GM18519 (cell line): ENCODE results near the gene EPYC.
A peak's percentile ranks its signal among the peaks of the same experiment; 100 is the strongest.
"Not testable (repeated sequence)": the region's sequence is repeated elsewhere in the genome, so short reads cannot be mapped to it uniquely, and the experiment has no call there.

Experiments
- ATAC-seq: cut with Tn5 transposase; IDR thresholded peaks from one replicate; pipeline ENCODE4 v1.9.1; 2021; ENCODE audit warnings: mild to moderate bottlenecking, moderate library complexity; ENCODE audit not compliant: unreplicated experiment, low FRiP score

EPYC gene

DNA sequence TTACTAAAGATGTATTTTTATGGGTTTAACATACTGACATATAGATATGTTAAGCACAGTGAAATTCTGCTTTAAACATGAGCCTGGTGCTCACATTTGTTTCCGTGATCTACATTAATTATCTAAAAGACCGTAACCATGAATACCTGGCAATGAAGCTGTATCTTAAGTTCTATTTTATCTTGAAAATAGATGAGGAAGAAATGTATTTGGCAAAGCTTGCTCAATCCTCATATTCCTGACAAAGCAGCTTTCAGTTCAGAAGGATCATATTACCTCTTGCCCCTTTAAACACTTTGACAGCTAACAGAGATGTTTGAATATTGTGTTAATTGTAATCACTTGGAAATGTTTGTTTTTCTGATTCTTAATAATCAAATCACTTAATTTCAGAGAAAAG is 9.8 kb downstream of the EPYC start:
- ATAC-seq: no peak

DNA sequence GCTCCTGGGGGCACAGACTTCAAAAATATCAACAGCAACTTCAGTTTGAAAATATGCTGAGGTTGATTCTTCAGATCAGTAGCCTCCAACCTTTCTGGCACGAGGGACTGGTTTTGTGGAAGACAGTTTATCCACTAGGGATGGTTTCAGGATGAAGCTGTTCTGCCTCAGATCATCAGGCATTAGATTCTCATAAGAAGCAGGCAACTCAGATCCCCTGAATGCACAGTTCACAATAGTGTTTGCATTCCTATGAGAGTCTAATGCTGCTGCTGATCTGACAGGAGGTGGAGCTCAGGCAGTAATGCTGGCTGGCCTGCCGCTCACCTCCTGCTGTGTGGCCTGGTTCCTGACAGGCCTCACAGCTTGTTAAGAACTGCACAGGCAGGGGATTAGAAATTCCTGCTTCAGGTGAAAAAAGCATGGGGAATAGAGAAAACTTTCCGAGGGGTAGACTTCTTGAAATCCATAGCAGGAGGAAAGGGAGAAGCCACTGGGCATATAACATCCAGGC is 12.8 kb downstream of the EPYC start:
- no peak for ATAC-seq

DNA sequence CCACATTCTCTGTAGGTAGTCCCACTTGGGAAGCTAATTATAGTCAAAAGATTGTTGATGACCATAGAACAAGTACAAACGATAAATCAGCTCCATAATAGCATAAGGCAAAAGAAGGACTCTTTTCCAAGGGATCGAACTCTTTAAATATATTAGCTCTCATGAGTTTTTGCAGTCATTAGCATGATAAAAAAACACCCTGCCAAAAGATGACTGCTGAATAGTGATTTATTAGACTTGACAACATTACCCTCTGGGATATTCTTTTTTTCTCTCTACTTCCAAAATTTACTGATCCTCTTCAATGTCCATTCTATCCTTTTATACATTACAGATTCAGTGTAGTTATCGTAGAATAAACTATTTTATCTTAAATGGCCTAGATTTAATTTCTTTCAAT is 14.2 kb downstream of the EPYC start:
- ATAC-seq: no peak

DNA sequence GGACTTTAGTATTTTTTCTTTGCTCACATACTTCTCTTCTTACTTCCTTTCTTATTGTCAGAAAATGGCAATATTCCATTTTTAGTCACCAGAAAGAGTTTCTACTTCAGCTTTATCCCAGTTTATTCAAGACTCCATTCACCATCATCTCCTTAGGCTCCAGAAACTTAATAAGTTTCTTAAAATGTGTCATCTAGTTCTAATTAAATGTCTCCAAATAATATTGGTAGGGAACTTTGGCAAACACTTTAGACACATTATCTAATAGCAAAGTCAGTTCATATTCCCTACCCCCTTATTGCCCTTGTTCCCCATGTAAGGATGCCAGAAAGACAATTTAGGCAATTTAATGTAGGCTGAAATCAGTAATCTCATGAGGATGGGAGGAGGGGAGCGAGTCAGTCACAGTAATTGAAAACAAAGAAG is 15.1 kb downstream of the EPYC start:
- no peak for ATAC-seq

DNA sequence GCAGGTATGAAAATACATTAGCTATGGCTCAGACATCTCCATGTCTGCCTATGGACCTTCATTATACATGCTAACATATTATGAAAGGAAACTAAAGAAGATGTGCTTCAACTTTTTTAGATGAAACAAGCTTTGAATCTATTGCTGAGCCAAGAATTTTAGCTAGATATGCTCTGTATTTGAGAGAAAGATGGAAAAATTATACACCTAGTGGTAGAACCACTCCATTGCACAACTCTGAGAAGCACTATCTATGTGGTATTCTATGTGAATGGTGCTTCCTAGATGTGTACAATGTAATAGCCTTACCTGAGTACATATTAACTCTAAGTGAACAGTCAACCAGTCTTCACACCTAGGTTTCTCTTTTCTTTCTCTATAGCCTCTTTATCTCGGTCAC is 17.3 kb downstream of the EPYC start:
- peak; percentile 80 for ATAC-seq

DNA sequence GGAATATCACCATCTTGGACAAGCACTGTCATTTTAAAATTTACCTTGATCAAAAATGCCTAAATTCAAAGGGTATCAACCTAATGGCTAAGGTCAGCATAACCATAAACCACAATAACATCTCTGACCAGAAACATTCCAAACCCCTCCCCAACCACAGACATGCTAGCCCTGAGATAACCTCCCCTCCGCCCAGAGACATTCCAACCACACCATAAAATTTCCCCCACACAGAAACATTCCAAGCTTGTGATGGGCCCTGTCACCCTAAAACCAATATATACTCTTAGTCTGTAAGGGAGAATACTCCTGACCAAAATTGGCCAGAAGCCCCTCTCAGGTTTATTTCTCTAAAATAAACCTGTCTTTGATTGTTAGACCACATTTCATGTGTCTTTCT is 17.7 kb downstream of the EPYC start:
- no peak for ATAC-seq

DNA sequence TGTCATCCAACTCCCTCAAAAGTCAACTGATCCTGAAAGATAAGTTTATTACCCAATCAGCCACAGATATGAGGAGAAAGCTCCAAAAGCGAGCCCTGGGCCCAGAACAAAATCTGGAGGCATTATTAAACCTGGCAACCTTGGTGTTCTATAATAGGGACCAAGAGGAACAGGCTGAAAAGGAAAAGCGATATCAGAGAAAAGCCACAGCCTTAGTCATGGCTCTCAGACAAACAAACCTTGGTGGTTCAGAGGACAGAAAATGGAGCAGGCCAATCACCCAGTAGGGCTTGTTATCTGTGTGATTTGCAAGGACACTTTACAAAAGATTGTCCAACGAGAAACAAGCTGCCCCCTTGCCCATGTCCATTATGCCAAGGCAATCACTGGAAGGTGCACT is 19.4 kb downstream of the EPYC start:
- not testable (repeated sequence) for ATAC-seq

DNA sequence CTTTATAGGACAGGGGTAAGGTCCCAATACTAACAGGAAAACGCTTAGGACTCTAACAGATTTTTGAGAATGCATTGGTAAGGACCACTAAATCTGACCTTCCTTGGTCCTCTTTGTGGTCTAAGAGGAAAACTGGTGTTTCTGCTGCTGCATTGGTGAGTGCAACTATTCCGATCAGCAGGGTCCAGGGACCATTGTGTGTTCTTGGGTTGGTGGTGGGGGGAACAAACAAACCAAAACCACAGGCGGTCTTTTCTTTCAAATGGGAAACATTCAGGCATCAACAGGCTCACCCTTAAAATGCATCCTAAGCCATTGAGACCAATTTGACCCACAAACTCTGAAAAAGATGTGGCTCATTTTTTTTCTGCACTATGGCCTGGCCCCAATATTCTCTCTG is 20.7 kb downstream of the EPYC start:
- ATAC-seq: no peak

DNA sequence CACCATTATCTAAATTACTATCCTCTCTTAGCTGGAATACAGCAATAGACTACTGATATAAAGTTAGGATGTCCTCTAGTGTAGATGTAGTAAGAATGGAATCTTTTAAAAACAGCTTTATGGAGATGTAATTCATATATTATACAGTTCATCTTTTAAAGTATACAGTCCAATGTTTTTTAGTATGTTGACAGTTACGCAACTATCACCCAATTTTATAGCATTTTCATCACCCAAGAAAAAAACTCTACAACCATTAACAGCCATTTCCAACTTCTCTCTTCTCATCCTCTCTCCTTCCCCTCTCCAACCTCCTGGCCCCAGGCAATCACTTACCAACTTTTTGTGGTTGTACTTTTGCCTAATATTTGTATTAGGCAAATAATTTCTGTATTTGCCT is 22.6 kb downstream of the EPYC start:
- ATAC-seq: no peak

DNA sequence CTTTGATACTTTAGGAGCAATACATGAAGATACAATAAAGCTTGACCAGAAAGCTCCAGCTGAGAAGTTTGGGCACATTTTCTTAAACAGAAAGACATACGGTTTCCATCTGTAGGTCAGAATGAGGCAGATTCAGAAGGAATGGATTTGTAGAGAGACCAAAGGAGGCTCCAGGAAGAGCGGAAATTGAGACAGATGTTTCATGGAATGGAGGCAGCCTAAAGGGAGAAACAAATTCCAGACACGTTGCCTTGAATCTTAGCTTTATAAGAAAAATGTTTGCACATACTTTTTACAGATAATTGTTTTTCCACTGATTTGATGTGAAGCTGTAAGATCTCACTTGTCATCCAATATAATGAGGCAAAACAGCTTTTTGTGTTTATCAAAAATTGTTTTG is 24.8 kb downstream of the EPYC start:
- no peak for ATAC-seq

DNA sequence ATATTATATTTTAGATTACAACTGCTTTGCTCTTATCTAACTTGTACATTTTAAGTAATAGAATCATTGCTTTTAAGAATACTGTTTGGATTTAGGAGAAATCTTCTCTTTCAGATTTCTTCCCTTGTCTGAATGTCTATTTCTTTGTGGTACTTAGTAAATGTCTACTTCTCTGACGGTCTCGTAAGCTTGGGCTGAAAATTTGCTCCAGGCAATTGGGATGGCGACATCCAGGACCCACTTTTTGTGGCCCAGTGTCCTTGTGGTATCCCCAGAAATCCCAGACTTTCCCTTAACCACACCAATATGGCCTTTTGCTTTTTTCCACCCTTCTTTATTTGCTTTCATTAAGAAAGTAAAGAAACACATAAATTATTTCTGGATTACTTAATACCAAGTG is 25.8 kb downstream of the EPYC start:
- no peak for ATAC-seq

DNA sequence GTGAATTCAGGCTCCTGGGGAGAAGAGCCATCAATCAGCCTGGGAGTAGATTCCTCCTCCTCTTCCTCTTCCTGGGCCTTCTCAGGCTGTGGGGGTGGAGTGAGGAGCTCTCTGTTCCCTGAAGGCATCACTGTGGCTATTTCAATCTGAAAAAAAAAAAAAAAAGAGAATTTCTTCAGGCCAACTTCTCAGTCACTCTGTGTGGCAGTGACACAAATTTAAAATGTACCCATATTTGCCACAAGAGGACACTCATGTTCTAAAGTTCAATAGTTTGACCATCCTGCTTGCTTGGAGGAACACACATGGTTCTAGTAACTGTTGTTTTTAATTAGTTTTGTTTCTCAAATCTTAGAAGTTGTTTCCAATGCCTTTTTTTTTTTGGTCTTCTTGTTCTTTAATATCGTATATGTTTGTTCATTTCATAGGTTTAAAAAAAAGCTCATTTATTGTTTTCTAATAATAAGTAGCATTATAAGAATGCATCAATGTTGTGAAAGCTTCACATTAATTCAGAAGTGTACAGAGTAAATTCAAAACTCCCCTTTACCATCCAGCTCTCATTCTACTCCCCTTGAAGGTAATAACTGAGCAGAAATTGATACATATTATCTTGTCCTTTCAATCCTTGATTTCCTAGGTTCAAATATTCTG is 26.5 kb downstream of the EPYC start:
- peak; percentile 88 for ATAC-seq

DNA sequence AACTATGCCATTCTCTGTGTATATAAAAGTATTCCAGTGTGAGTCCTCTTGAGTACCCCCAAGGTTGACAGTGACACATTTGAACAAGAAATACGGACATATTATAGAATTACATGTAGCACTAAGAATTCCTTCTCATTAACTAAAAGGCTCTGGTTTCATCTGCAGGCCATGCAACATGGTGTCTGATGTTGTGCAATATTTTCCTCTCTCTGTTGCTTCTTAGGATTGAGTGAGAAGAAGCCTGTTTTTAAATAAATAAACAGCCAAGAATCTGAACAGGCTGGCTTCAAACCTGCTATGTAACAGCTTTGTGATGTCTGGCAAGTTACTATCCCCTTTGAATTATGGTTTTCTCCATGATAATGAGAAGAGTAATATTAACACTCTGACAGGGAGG is 27.5 kb downstream of the EPYC start:
- no peak for ATAC-seq

DNA sequence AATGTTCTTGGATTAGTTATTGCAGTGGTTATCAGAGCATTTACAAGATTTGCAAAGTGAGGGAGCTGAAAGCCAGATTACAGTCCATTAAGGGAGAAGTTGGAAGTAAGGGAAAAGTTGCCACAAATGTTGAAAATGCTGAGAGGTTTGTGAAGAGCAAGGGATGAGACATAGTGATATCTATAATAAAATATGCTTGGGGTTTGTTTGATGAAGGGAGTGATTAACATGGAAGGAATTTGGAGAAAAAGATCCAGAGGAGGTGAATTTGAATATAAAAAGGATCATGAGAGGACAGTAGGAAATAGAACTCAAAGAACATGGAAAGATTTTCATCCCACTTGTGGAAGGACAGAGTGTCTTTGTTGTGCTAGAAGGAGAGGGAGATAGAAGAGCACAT is 30.5 kb downstream of the EPYC start:
- ATAC-seq: no peak

DNA sequence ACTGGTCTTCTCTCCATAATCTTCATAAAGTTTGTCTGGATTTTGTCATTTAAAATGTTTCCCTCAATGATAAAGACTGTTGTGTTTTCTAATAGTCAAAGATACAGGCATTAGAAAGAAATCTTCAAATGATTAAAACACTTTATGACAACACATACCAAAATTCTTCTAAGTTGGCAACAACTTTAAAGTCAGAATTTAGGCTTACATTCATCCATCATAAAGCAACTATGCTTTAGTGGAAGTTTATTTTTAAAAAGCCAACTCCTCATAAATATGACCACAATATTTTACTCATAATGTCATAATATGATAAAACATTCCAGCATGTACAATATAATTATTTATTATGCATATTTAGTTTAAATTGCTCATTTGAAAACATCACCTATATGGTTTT is 32.5 kb downstream of the EPYC start:
- no peak for ATAC-seq

DNA sequence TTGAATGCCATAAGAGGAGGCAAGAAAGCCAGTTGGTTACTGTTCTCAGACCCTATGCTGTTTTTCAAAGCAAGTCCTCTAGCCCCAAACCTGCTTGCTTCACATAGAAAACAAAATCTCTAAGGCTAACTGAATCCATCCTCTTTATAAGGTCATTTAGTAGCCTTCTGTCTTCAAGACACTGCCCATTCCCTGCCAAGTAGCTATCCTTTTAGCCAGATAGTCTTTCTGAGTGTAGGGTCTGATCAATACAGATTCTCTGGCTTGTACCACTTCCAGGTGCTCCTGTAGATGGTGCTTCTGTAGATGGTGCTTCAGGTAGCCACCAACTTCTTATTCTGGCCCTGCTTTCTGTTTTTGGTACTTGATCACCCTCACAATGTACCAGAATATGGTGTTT is 33.9 kb downstream of the EPYC start:
- no peak for ATAC-seq

DNA sequence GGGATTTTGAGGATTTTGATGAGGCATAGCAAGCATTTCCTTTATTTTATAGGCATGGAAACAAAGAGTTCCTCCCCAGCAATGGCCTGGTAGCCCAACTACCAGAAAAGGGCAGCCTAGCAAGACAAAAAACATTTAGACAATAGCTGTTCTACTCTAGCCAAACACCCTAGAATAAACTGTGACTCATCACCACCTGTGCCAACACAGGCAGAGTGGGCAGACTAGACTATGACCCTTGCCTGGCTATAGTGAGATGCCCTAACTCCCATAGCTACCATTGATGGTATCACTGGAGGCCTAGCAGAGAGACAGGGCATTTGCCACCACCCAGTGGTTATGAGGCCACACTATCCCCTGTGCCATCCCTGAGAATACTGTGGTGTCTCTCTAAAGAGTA is 34.3 kb downstream of the EPYC start:
- no peak for ATAC-seq

DNA sequence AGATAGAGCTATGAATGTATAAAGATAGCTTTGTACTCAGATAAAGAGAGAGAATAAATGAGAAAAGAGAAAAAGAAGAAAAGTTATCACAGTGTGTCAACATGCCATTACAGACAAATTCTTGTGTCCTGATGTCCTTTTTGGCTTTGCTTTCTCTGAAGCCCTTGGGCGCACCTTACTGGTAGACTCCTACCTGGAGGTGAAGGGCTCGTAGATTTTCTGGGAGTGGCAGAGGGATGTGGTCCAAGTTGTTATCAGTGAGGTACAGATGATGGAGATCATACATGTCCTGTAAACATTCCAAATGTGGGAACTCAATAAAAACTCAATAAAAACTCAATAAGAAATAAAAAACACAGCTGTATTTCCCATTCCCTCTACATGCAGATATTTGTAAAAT is 34.9 kb downstream of the EPYC start:
- no peak for ATAC-seq

DNA sequence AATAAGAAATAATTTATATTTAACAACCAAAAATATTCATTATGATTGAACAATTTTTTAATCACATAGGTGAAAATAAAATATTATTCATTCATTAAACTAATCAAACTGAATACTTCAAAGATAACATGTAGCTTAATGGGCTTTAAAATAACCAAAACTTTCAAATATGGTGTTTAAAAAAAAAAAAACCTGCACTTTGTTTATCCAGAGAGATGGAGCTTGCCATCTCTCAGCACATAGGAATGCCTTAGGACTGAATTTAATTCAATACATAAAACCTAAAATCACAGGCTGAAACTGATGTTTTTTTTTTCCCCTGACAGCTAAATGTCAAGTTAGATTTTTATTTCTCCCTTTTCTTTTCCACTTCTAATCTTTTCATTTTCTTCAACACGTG is 35.4 kb downstream of the EPYC start:
- ATAC-seq: no peak

DNA sequence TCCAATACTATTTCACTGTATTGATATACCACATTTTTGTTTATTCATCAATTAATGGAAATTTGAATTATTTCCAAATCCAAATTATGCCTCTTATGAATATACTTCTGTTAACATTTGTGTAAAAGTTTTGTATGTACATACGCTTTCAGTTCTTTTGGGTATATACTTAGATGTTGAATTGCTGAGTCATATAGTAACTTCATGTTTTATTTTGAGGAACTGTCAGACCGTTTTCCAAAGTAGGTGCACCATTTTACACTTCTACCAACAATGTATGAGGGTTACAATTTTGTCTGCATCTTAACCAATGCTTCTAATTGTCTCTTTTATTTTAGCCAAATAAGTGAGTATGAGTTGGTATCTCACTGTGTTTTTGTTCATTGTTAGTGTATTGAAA is 39.6 kb downstream of the EPYC start:
- ATAC-seq: peak; percentile 88

DNA sequence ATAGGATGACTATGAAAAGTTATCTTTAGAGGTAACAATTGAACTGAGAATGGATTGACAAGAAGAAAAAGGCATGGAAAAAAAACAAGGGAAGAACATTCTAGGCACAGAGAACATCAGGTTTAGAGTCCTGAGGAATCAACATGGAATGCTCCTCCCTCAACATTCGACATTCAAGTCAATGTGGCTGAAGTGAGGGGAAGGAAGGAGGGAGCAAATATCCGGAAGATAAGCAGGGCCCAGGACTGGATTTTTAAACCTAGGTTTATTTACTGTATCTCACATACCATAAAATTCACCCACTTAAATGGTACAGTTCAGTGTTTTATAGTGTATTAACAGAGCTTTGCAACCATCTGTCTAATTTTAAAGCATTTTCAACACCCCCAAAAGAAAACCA is 40.2 kb downstream of the EPYC start:
- no peak for ATAC-seq

DNA sequence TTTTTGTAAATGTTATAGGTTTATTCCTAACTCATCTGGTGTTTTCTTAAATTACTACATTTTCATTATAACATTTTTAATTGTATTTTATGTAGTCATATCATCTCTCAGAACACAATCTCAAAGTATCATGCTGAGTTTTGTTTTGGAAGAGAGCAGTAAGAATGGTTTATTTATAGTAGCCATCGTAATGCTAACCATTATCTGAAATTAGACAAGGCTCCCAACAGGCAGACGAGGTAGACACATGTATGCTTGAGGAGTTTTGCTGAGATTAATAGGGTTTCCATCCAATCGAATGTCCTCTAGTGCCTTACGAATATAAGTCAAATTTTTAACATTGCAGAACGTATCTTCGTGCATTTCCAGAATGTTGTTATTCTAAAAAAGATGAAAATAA is 40.8 kb downstream of the EPYC start:
- no peak for ATAC-seq

DNA sequence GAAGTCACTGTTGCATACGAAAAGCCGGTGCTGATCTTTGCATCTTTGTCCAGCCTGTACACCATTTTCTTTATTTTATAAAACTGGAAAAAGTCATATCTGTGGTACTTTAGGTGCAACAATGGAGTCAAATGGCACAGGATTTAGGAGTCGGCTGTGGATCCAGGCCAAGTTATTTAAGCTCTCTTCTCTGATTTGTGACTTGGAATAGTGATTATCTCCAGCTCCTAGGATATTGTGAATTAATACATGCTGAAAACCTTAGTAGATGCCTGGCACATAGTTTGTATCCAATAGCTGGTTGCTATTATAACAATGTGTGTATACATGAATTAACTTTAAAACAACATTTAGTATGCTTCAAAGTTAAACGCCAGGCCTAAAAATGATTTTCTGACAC is 43.6 kb downstream of the EPYC start:
- ATAC-seq: no peak
